Peyer's patch (tissue), 4 donors: ENCODE results near the gene ERC1. TPM values are rescaled to one million over a fixed set of nuclear protein-coding genes. Genes with fewer than 3 reads are reported as not detected.

Source experiments
- DNase-seq, 3 donors: peaks; one replicate each; pipeline ENCODE4 v3.0.0-alpha.2; 2017 to 2019
- H3K27ac ChIP-seq, 4 donors: fragments of 200-600 bp; sonication (generic); one replicate each; pipeline ENCODE4 v1.5.1; 2016 to 2019
- H3K27me3 ChIP-seq, 2 donors: fragments of 200-600 bp; sonication (generic); one replicate each; pipeline ENCODE4 v1.5.1; 2019
- H3K36me3 ChIP-seq, 3 donors: fragments of 200-600 bp; sonication (generic); one replicate each; pipeline ENCODE4 v1.5.1; 2016 to 2019
- H3K4me1 ChIP-seq, 4 donors: fragments of 200-600 bp; sonication (generic); one replicate each; pipeline ENCODE4 v1.5.1; 2016 to 2019
- H3K4me3 ChIP-seq, 4 donors: fragments of 200-600 bp; sonication (generic); 1 replicate in 3 of 4; 2 replicates in 1 of 4; pipeline ENCODE4 v1.5.1; 2016 to 2019; ENCODE audit warnings: mild to moderate bottlenecking in 1 of 4
- H3K9me3 ChIP-seq, 4 donors: fragments of 200-600 bp; sonication (generic); one replicate each; pipeline ENCODE4 v1.5.1; 2016 to 2019; ENCODE audit warnings: mild to moderate bottlenecking in 1 of 4
- CTCF ChIP-seq, 6 experiments: fragments of 450-650 bp in 4 of 6; fragments of 200-600 bp in 2 of 6; sonication (generic) in 1 of 6; IDR thresholded peaks; one replicate each; pipeline ENCODE4 v1.5.1; 2017 to 2019; ENCODE audit warnings: antibody characterized with exemption in 6 of 6, mild to moderate bottlenecking in 3 of 6, moderate library complexity in 1 of 6
- POLR2A ChIP-seq, 2 donors: fragments of 450-650 bp; IDR thresholded peaks; one replicate each; pipeline ENCODE4 v1.5.1; 2017; ENCODE audit warnings: antibody characterized with exemption in 2 of 2, mild to moderate bottlenecking in 2 of 2, moderate library complexity in 2 of 2
- total RNA-seq, 4 donors: library from RNA; depleted of rRNA; stranded (reverse); fragments of >200 nt; gene quantifications; one replicate each; pipeline ENCODE4 v1.1.0, GENCODE V29; 2016

ERC1 gene
- total RNA-seq, 4 donors from 2014 or later, result 26.5 to 184 (median 31.7) TPM

- no peak for DNase-seq
- Histone ChIP-seq H3K27ac (no peak overlapping the region), H3K27me3 (no peaks in the 10 kb centered on the region), H3K4me3 (no peak overlapping the region), H3K4me1 (no peaks in the 10 kb centered on the region), H3K9me3 (no peaks in the 10 kb centered on the region), H3K36me3 (no peaks in the 10 kb centered on the region)
- no peak for TF ChIP-seq CTCF (IDR thresholded peaks at IDR 0.05)
- no peak for TF ChIP-seq POLR2A (IDR thresholded peaks at IDR 0.05)
Measured at GRCh38 chr12:1324910-1325309, 333.9 kb downstream of the ERC1 start.

DNA sequence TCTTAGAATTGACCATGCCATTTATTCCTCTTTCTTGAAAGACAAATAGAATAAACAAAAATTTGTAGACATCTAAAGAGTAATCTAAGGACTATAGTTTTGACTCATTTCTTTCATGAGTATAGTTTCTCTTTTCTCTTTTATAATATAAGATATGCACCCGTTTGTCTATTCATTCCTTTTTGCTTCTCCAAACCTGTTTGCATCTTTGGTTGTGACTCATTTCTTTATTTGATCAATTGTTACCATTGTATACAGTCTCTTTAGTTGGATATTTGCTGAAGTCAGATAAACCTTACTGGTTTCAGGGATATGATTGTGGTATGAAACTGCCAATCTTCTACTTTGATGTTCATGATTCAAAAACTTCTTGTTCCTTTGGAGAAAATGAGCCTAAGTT, 334.6 kb downstream of the ERC1 start:
- Histone ChIP-seq H3K9me3 (no peaks in the 10 kb centered on the region), H3K4me3 (no peak overlapping the region), H3K27me3 (no peaks in the 10 kb centered on the region), H3K4me1 (no peaks in the 10 kb centered on the region), H3K27ac (no peak overlapping the region), H3K36me3 (no peaks in the 10 kb centered on the region)
- no peak for DNase-seq
- TF ChIP-seq POLR2A (IDR thresholded peaks at IDR 0.05) (no peak), CTCF (IDR thresholded peaks at IDR 0.05) (no peak)

DNA sequence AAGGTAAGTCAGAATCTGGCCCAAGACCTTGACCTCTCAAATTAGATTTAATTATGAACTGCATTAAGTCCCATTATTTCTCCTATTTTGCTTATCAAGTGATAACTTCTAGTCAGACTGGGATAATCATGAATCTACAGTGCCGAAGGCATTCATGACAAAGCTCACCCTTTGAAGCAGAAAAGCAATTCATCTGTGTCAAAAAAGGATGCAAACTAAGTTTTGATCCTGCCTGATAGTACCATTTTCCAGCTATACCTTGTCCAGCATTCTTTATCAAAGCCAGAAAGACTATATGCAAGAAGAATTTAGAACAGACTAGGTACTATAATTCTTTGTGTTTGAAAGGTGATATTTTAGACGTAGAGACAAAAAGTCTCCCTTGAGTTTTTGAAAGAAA, 335.2 kb downstream of the ERC1 start:
- Histone ChIP-seq H3K9me3 (no peaks in the 10 kb centered on the region), H3K4me3 (no peak overlapping the region), H3K36me3 (no peaks in the 10 kb centered on the region), H3K27me3 (no peaks in the 10 kb centered on the region), H3K4me1 (no peaks in the 10 kb centered on the region), H3K27ac (no peak overlapping the region)
- DNase-seq, result no peak
- TF ChIP-seq CTCF (IDR thresholded peaks at IDR 0.05) (no peak), POLR2A (IDR thresholded peaks at IDR 0.05) (no peak)

DNA sequence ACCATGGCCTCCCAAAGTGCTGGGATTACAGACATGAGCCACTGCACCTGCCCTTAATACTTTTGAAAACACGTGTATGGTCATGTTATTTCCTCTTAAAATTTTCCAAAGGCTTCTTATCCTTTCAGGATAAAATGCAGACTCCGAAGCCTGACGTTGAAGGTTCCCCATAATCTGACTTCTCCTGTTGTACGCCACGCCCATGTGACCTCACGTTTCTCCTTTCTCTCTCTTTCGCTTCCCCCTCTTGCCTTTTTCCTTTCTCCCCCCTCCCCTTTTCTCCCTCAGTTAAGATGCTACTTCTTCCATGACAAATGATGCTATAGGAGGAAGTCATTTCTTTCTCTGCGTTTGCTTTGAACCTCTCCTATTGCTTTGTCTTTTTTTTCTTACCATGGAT, 337.4 kb downstream of the ERC1 start:
- TF ChIP-seq POLR2A (IDR thresholded peaks at IDR 0.05) (no peak), CTCF (IDR thresholded peaks at IDR 0.05) (no peak)
- DNase-seq, result peak in 1 of 3 donors; percentile 63

GRCh38 chr12:1329784-1330476, 338.9 kb downstream of the ERC1 start:
- TF ChIP-seq CTCF (IDR thresholded peaks at IDR 0.05), result no peak
- no peak for TF ChIP-seq POLR2A (IDR thresholded peaks at IDR 0.05)
- no peaks in the 10 kb centered on the region for H3K9me3 ChIP-seq
- no peaks in the 10 kb centered on the region for H3K36me3 ChIP-seq
- H3K27ac ChIP-seq, result no peak overlapping the region
- no peak for DNase-seq
- H3K27me3 ChIP-seq, result no peaks in the 10 kb centered on the region
- no peaks in the 10 kb centered on the region for H3K4me1 ChIP-seq
- no peak overlapping the region for H3K4me3 ChIP-seq

More for the DNA sequence above, 337.4 kb downstream of the ERC1 start:
- H3K36me3 ChIP-seq, result no peaks in the 10 kb centered on the region
- H3K27me3 ChIP-seq, result no peaks in the 10 kb centered on the region
- no peaks in the 10 kb centered on the region for H3K4me1 ChIP-seq
- no peak overlapping the region for H3K4me3 ChIP-seq
- no peaks in the 10 kb centered on the region for H3K9me3 ChIP-seq
- no peak overlapping the region for H3K27ac ChIP-seq

DNA sequence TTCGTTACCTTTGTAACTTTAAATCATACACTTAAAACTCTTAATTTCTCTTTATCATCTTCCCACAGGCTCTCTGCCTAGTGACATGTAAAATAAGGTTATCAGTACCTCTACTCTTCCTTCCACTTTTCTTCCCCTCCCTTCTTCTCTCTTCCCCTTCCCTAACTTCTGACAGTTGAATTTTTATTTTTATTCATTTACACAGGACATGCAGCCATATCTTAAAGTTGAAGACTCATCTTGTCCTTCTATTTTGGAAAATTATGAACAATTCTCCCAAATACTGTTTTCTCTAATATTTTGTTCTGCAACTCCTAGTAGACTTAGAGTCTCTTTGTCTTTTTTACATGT, 339.4 kb downstream of the ERC1 start:
- H3K36me3 ChIP-seq, result no peaks in the 10 kb centered on the region
- no peaks in the 10 kb centered on the region for H3K9me3 ChIP-seq
- H3K4me3 ChIP-seq, result no peak overlapping the region
- H3K27me3 ChIP-seq, result no peaks in the 10 kb centered on the region
- no peak overlapping the region for H3K27ac ChIP-seq
- no peaks in the 10 kb centered on the region for H3K4me1 ChIP-seq
- DNase-seq, result no peak
- no peak for TF ChIP-seq CTCF (IDR thresholded peaks at IDR 0.05)
- no peak for TF ChIP-seq POLR2A (IDR thresholded peaks at IDR 0.05)
